GM21619 (cell line): Measurements from ENCODE around the gene SRP9.
"Not testable (repeated sequence)": the region's sequence is repeated elsewhere in the genome, so short reads cannot be mapped to it uniquely, and the experiment has no call there.

ENCODE experiments used
- ATAC-seq: cut with Tn5 transposase; IDR thresholded peaks from one replicate; pipeline ENCODE4 v1.9.1; 2021; ENCODE audit not compliant: unreplicated experiment

The SRP9 gene

DNA sequence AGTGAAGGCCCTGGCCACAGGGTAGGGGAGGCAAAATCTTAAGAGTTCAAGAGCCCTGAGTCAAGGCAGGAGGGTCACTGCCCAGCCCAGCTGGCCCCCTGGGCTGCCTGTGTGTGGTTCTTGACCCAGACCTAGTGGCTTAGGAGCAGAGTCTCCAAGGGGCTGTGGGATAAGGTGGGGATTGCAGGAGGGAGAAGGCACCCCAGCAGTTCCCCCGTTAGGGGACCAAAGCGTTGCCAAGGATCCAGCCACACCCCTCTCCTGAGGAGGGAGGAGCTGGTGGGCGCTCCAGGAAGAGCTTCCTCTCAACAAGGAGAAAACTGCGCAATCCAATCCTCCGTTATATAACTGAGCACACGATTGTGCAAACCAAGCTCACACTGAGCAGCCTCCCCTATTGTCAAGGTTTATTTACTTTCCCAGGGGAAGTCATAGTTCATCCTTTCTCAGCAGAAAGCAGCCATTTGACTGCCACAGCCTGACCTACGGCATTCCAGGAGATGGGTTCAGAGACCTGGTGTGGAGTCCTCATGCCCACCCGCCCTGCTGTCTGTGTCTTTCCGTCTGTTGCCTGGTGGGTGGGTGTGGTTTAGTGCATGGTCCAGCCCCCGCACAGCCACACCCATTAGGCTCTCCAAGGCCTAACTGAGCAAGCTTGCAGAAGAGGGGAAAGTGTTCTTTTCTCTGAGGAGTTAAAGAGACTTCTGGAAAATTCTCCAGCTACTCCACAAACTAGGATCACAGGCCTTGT, 35.8 kb downstream of the SRP9 start:
- no peak for ATAC-seq

DNA sequence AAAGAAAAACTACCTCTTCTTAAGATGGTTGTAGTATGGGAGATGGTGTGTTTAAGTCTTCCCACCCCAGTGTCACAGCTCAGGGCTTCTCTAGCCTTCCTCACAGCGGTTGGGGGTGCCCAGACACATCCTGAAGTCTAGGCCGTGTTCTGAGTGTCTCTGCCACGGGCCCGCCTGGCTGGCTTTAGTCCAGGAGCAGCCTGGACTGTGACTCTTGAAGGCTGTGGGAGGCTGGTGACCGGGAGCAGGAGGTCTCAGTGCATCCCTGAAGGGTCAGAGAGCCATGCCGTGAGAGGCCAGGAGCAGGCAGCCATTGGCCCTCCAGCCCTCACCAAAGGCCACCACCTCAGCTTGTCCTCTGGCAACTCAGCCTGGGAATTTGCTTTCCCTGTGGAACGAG, 36.8 kb downstream of the SRP9 start:
- ATAC-seq, result no peak

DNA sequence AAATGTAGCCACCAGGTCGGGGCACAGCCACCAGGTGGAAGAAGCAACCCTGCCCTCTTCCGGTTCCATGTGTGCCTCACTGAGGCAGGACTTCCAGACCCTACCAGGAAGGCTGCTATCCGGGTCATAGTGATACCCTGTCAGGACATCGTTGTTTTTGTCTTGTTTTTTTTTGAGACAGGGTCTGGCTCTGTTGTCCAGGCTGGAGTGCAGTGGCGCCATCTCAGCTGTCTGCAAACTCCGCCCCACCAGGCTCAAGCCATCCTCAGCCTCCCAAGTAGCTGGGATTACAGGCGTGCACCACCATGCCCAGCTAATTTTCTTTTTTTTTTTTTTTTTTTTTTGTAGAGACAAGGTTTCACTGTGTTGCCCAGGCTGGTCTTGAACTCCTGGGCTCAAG, 37.5 kb downstream of the SRP9 start:
- ATAC-seq, result not testable (repeated sequence)

DNA sequence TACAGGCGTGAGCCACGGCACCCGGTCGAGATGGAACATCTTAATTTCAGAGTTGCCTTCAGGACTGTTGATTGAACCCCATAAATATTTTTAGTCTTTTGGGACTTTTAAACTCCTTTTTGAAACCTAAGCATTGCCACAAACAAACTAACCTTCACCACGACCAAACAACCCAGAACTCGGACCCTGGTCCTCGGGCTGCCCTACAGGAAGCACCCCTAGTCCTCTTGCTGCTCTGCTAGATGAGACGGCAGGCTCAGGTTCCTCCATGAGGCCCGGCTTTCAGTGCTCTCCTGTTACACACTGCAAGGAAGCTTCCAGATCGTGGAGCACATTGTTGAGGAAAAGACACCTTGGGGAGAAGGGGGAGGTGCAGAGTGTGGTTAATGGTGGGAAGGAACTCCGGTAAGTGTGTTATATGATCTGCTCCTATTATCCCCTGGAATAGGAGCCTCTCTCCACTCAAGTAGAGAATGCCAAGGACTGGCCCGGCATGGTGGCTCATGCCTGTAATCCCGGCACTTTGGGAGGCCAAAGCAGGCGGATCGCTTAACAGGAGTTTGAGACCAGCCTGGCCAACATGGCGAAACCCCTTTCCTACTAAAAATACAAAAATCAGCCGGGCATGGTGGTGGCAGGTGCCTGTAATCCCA, 38.0 kb downstream of the SRP9 start:
- no peak for ATAC-seq

DNA sequence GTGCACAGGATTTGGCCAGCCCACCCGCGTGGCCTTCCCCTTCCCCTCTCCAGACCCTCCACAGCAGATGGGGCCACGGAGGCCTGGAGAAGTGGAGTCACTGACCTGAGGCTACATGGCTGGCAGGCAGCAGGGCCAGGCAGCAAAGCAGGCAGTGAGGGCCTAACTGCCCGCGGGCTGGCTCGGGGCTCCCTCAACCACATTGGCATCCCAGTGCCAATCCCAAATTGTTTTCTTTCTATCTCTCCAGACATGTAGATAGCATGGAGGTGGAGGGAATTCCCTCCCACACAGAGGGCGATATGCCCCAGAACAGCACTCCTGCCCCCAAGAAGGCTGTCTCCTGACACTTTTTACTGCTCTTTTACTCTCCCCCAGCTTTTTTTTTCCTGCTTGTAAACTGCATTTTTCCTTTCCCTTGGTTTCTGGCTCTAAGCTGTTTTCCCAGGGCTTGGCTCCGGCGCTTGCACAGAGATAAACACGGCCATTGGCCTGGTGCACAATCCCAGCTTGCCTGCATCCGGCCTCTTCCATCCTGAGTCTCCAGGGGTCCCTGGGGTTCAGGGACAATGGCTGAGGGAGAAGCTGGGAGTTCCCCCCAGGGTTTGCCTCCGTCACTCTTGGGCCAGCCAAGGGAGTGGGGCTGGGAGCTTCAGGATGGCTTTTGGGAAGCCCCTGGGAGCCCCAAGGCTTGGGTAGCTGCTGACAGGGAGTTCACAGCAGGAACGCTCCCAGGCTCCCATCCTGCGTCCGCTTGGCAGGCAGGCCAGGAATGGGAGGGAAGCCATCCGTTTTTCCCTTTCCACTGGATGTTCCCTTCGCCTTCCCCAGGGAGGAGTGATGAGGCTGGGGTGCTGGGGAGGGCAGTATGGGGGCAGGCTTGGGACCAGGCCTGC, 39.3 kb downstream of the SRP9 start:
- ATAC-seq, result no peak

DNA sequence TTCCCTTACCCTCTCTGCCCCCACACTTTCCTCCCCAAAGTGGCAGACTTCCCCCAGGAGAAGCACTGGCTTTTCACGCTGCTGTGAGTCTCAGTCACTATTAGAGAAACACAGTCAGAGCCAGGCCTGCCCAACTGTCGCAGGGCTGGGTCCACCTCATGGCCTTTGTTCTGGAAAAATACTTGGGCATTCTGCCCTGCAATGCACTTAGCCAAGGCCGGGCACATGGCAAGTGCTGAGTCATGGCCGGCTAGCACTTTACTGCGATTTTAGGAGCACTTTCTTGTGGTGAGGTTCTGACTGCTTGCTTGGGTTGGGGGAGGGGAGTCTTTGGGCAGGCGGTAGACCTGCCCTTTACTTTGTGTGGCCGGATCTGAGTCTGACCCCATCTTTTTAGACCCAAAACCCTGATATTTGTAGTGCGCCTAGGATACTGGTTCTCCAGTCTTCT, 40.0 kb downstream of the SRP9 start:
- no peak for ATAC-seq

DNA sequence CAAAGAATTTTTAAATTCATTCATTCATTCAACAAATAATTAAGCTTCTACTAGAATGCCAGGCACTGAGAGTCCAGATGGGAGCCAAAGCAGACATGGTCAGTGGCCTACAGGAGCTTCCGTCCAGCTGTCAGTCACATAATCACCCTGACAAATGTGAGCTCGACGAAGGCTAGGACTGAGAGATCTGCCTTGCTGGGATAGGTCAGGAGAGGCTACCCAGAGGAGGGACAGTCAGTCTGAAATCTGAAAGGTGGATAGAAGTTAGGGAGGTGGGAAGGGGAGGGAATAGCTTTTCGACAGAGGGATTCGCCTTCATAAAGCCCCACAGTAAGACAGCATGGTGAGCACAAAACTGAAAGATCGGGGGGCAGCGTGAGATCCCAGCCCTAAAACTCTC, 40.6 kb downstream of the SRP9 start:
- no peak for ATAC-seq

DNA sequence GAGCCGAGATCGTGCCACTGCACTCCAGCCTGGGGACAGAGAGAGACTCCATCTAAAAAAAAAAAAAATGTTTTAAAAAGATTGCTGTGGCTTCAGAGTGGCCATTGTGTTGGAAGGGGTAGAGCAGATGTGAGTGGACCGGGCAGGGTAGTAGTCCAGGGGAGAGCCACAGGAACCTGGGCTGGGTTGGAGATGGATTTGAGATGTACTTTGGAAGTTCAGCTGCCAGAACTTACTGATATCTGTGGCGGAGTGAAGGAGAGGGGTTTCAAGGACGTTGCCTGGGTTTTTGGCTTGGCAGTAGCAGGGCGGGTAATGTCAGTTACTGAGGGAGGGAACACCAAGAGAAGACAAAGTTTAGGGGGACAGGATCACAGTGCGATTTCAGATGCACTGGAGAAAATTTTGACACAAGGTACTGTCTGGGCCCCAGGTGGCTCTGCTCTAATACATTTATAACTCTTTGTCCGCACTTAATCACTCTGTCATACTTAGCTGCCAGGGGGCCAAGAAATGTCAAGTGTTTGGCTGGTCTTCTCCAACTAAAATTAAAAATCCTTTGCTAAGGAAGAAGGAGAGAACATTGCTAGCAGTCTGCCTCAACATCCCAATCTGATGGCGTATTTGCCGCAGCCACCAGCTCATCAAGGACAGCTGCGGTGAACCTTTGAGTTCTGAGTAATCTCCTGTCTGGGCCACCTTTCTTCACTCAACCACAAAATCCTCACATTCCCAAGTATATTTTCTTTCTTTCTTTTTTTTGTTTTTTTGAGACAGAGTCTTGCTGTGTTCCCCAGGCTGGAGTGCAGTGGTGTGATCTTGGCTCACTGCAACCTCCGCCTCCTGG, 41.9 kb downstream of the SRP9 start:
- no peak for ATAC-seq

DNA sequence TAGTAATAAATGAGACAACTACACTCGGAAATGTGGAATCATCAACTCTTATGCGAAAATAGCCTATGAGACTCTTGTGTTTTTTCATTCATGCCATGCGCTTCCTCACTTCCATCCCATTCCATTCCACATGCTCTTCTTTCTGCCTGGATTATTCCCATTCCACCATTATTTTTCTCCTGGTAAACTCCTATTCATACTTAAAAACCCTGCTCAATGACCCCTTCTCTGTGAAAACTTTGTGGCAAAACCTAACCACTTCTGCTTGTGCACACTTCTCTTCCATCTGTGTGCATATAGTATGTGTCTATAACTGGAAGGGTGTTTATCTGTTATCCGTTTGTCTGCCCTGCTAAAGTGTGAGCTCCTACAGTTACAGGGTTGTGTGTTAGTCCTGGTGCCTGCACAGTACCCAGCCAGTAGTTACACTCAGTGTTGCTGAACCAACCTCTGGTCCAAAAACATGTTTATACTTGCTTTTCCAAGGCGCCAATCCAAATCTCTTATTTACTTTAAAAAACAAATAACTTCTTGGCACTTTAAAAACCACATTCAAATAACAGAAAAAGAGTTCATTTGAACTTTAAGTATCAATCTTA, 43.0 kb downstream of the SRP9 start:
- no peak for ATAC-seq

DNA sequence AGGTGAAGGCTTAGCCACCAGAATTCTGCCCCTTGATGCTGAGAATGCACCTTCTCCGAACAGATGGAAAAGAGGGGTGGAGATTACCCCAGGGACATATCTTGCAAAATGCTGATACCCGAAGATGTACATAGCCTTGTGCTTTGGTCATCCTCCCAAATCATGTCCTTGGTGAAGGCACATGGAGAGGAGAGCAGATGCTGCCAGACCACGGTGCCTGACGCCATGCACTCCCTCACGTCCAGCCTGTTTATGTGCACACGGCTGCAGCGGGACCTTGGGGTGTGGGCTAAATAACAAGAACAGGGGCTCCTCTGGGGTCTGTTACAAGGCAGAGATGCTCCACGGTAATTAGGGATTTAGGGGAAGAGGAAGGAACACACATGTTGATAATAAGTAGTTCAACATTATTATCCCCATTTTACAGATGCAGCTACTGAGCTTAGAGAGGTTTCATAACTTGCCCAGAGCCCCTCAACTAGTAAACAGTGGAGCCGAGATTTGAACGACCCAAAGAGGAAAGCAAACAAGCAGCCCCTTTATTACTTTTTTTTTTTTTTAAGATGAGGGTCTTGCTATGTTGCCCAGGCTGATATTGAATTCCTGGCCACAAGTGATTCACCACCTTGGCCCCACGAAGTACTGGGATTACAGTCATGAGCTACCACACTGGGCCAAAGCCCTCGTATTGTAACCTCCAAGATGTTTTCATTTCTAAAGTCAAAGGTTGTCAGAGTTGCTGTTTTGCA, 45.2 kb downstream of the SRP9 start:
- no peak for ATAC-seq

DNA sequence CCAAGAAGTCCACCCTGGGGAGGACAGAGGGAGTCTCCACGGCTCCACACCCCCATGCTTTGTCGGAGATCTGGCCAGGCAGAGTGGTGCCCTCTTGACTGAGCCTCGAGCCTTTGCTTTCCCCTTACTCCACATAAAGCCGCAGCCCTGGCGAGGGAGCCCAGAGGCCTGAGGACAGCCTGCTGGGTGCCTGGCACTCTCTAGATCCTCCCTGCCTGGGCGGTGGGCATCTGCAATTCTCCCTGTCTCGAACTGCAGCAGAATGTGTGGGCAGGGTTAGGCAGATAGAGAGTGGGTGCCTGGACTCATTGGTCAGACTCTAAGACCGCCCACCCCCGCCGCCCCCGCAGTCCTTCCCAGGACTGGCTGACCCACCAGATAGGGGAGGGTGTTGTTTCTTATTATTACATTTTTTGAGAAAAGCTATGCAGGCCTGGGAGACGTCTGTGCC, 46.2 kb downstream of the SRP9 start:
- ATAC-seq, result no peak

DNA sequence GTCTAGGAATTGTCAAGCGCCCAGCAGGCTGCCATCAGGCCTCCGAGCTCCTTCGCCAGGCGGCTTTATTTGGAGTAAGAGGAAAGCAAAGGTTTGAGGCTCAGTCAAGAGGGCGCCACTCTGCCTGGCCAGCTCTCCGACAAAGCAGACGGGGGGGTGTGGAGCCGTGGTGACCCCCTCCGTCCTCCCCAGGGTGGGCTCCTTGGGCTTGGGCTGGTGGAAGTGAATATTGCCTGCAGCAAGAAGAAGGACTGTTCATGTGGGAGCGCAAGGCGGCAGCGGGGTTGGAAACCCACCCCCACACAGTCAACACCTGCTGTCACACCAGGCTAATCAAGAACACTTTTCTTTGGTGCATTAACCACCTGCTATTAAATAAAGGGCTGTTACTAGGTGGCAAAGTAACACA, 46.9 kb downstream of the SRP9 start:
- no peak for ATAC-seq

DNA sequence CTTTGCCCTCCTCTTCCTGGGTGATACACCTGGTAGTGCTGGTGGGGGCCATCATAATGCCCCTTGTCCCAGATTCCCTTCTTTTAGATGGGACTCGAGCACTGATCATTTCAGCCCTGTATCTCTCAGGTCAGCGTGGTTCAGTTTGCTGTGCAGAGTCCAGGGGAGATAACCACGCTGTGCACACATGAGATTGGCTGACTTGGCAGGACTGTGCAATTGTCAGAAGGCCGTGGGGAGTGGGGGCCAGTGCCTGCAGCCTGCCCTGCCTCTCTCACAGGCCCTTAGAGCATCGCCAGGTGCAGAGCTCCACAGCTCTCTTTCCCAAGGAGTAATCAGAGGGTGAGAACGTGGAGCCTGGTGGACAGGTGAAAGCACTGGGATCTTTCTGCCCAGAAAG, 47.5 kb downstream of the SRP9 start:
- ATAC-seq, result no peak

DNA sequence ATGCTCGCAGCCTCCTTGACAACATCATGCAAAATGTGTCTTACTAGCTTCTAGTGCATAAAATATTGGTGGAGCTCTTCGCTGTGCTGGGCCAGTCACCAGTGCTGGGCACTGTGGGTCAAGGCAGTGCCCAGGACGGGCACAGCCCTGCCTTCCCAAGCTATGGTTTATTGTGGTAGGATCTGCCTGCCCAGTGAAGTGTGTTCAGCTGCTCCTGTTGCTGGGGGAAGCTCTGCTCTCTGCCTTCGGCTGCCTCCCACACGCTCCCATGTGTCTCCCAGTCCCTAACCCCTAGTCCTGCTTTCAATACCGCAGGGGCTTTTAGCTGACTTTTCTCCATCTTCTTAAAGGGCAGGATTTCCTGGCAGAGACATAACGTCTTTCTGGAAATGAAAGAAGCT, 48.0 kb downstream of the SRP9 start:
- no peak for ATAC-seq

DNA sequence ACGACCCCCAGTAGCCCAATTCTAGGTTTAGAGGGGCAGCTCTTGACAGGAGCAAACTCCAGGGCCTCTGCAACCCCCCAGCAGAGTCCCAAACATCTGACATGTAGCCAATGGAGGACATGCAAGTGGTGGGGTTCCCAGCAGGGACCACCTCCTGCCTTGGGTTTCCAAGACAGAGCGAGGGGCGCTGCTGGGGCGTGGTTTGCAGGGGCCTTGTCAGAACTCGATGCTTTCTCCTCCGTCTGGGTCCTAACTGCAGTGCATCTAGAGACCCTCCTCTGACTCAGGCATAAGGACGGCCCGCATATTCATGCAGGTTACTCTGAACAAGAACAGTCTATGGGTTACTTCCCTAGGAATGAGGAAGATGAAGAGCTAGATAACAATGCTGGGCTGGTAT, 49.5 kb downstream of the SRP9 start:
- no peak for ATAC-seq

DNA sequence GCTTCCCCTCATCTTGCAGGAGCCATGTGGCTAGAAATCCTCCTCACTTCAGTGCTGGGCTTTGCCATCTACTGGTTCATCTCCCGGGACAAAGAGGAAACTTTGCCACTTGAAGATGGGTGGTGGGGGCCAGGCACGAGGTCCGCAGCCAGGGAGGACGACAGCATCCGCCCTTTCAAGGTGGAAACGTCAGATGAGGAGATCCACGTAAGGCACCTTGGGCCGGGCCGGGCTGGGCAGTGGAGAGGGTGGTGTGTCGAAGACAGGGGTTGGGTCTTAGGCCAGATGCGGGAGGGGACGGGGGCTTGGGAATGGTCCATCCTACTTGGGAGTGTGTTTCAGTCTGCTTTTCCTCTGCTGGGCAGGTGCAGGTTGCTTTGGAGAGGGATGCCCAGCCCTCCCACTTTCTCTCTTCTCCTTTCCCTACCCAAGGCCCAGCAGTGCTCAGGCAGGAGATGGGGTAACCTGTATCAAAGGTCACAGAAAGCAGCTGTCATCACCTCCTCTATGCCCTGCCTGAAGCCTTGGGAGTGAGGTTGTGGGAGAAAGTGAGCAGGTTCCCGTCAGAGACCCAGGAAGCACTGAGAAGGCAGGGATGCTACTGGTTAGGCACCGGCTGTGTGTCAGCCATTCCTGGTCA, 51.2 kb downstream of the SRP9 start:
- ATAC-seq, result no peak

DNA sequence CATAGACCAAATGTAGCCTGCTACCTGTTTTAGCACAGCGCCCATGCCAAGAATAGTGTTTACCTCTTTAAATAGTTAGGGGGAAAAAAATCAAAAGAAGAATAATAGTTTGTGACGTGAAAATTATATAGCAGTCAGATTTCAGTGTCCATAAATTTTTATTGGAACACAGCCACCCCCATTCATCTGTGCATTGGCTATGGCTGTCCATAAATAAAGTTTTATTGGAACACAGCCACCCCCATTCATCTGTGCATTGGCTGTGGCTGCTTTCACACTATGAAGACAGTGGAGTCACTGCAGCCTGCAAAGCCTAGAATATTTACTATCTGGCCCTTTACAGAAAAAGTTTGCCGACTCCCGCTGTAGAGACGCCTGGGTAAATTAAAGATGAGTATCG, 53.2 kb downstream of the SRP9 start:
- ATAC-seq, result no peak

DNA sequence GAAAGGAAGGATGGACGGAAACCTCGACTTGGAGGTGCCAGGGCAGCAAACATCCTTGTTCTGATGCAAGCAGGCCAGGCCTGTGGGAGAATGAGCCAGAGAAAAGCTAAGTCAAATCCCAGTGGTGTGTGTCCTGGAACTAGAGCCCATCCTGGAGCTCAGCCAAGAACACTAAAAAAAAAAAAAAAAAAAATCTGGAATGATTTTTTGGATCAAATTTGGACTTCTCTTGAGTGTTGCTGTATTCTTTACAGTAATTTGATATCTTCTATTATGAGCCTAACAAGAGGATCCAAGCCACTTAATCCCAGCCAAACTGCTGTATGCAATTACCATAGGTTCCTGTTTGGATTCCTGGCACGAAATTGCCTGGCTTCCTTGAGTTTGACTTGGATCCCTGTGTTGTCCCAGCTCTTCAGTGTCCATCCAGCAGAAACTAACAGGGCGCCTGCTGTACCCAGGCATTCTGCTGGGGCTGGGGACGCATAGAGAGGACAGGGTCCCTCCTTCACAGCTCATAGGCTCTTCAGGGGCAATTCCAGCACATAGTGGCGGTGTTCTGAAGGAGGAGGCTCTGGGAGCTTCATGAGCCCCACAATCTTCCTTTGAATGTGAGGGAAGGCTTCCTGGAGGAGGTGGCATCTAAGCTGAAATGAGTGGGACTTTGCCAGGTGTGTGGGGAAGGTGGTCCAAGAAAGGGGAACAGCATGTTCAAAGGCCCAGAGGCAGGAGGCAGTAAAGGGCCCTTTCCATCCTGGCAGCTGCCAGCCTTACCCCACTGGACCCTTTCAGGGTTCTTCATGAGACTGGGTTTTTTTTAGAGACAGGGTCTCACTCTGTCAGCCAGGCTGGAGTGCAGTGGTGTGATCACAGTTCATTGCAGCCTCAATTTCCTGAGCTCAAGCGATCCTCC, 57.0 kb downstream of the SRP9 start:
- no peak for ATAC-seq
